ENCODE data around the gene ATF2. TPM values are rescaled to one million over a fixed set of nuclear protein-coding genes. Genes with fewer than 3 reads are reported as not detected.
A peak's percentile ranks its signal among the peaks of the same experiment; 100 is the strongest.

Gene ATF2
- total RNA-seq, 1 donor from 2014 or later, result 59.8 TPM

GRCh38 chr2:175140332-175140731, 27.7 kb downstream of the ATF2 start:
- peak overlapping the region; percentile 55 for H3K27ac Mint-ChIP-seq (ENCODE audit: unreplicated experiment)
- no peak overlapping the region for H3K4me3 Mint-ChIP-seq (ENCODE audit: unreplicated experiment)
- no peak for DNase-seq (ENCODE audit: low spot score)
- peaks cover 10% of the 10 kb centered on the region for H3K36me3 Mint-ChIP-seq (ENCODE audit: low read depth)
- no peak for TF ChIP-seq CTCF (IDR thresholded peaks at IDR 0.05)
- H3K27me3 Mint-ChIP-seq (ENCODE audit: low read depth), result no peaks in the 10 kb centered on the region
- H3K9me3 Mint-ChIP-seq (ENCODE audit: low read depth), result no peaks in the 10 kb centered on the region
- peaks cover 33% of the 10 kb centered on the region for H3K4me1 Mint-ChIP-seq (ENCODE audit: low read depth)

GRCh38 chr2:175137793-175138192, 30.2 kb downstream of the ATF2 start:
- peaks cover 12% of the 10 kb centered on the region for H3K36me3 Mint-ChIP-seq (ENCODE audit: low read depth)
- DNase-seq (ENCODE audit: low spot score), result no peak
- H3K4me1 Mint-ChIP-seq (ENCODE audit: low read depth), result peaks cover 35% of the 10 kb centered on the region
- no peaks in the 10 kb centered on the region for H3K9me3 Mint-ChIP-seq (ENCODE audit: low read depth)
- no peak overlapping the region for H3K27ac Mint-ChIP-seq (ENCODE audit: unreplicated experiment)
- no peaks in the 10 kb centered on the region for H3K27me3 Mint-ChIP-seq (ENCODE audit: low read depth)
- H3K4me3 Mint-ChIP-seq (ENCODE audit: unreplicated experiment), result no peak overlapping the region
- TF ChIP-seq CTCF (IDR thresholded peaks at IDR 0.05), result no peak

GRCh38 chr2:175136334-175137215, 31.4 kb downstream of the ATF2 start:
- no peak overlapping the region for H3K4me3 Mint-ChIP-seq (ENCODE audit: unreplicated experiment)
- no peak for DNase-seq (ENCODE audit: low spot score)
- H3K27ac Mint-ChIP-seq (ENCODE audit: unreplicated experiment), result peak overlapping the region; percentile 34
- H3K4me1 Mint-ChIP-seq (ENCODE audit: low read depth), result peaks cover 35% of the 10 kb centered on the region
- peaks cover 10% of the 10 kb centered on the region for H3K36me3 Mint-ChIP-seq (ENCODE audit: low read depth)
- H3K27me3 Mint-ChIP-seq (ENCODE audit: low read depth), result no peaks in the 10 kb centered on the region
- TF ChIP-seq CTCF (IDR thresholded peaks at IDR 0.05), result no peak
- no peaks in the 10 kb centered on the region for H3K9me3 Mint-ChIP-seq (ENCODE audit: low read depth)

- H3K36me3 Mint-ChIP-seq (ENCODE audit: low read depth), result peaks cover 10% of the 10 kb centered on the region
- peaks cover 37% of the 10 kb centered on the region for H3K4me1 Mint-ChIP-seq (ENCODE audit: low read depth)
- no peaks in the 10 kb centered on the region for H3K27me3 Mint-ChIP-seq (ENCODE audit: low read depth)
- no peaks in the 10 kb centered on the region for H3K9me3 Mint-ChIP-seq (ENCODE audit: low read depth)
- no peak overlapping the region for H3K4me3 Mint-ChIP-seq (ENCODE audit: unreplicated experiment)
- H3K27ac Mint-ChIP-seq (ENCODE audit: unreplicated experiment), result no peak overlapping the region
- TF ChIP-seq CTCF (IDR thresholded peaks at IDR 0.05), result no peak
- DNase-seq (ENCODE audit: low spot score), result no peak
Measured at GRCh38 chr2:175135862-175136261, 32.1 kb downstream of the ATF2 start.

- DNase-seq (ENCODE audit: low spot score), result no peak
- H3K4me3 Mint-ChIP-seq (ENCODE audit: unreplicated experiment), result no peak overlapping the region
- no peaks in the 10 kb centered on the region for H3K27me3 Mint-ChIP-seq (ENCODE audit: low read depth)
- peaks cover 35% of the 10 kb centered on the region for H3K4me1 Mint-ChIP-seq (ENCODE audit: low read depth)
- peak; percentile 35 for TF ChIP-seq CTCF (IDR thresholded peaks at IDR 0.05)
- H3K27ac Mint-ChIP-seq (ENCODE audit: unreplicated experiment), result no peak overlapping the region
- H3K36me3 Mint-ChIP-seq (ENCODE audit: low read depth), result peaks cover 12% of the 10 kb centered on the region
- H3K9me3 Mint-ChIP-seq (ENCODE audit: low read depth), result no peaks in the 10 kb centered on the region
Measured at GRCh38 chr2:175135177-175135576, 32.8 kb downstream of the ATF2 start.
